PC-9 (cell line): ENCODE results near the gene UGT1A10. TPM values are rescaled to one million over a fixed set of nuclear protein-coding genes. Genes with fewer than 3 reads are reported as not detected.

Experiments used
- BruUV-seq: library from RNA; stranded (reverse); fragments of 400-500 nt; replicated peaks from 2 replicates; lab custom pipeline; 2021; lab: Mats Ljungman, UMichigan
- CTCF ChIA-PET: fragments of 300-600 bp; sonication (Branson Sonifier 250); formaldehyde crosslinking; loops from one replicate; lab custom pipeline; 2022; ENCODE audit warnings: antibody characterized with exemption; lab: Charles Lee
- POLR2A ChIA-PET: fragments of 300-600 bp; sonication (Branson Sonifier 250); formaldehyde crosslinking; loops from one replicate; lab custom pipeline; 2022; ENCODE audit warnings: antibody characterized with exemption; ENCODE audit not compliant: unreplicated experiment; lab: Charles Lee
- DNase-seq, 2 experiments: peaks; one replicate each; pipeline versions ENCODE4 v3.0.0 to v3.0.0-alpha.2; 2015 to 2022; ENCODE audit warnings: mixed read lengths in 1 of 2
- H2AFZ ChIP-seq: fragments of 200-600 bp; sonication (generic); 2 replicates; pipeline ENCODE4 v1.8.1; 2017; ENCODE audit warnings: antibody characterized with exemption
- H3F3A ChIP-seq: fragments of 200-600 bp; sonication (generic); 2 replicates; pipeline ENCODE4 v1.8.1; 2017; ENCODE audit warnings: antibody characterized with exemption, mild to moderate bottlenecking, low read depth; ENCODE audit not compliant: insufficient read depth
- H3K27ac ChIP-seq: fragments of 200-600 bp; sonication (generic); 2 replicates; pipeline ENCODE4 v1.6.1; 2016; ENCODE audit warnings: mixed run types
- H3K27me3 ChIP-seq: fragments of 200-600 bp; sonication (generic); 2 replicates; pipeline ENCODE4 v1.6.1; 2016; ENCODE audit warnings: low read depth, mixed run types; ENCODE audit not compliant: insufficient read depth
- H3K36me3 ChIP-seq: fragments of 200-600 bp; sonication (generic); 2 replicates; pipeline ENCODE4 v1.6.1; 2016; ENCODE audit warnings: low read depth, mixed run types
- H3K4me1 ChIP-seq: fragments of 200-600 bp; sonication (generic); replicated peaks from 2 replicates; pipeline ENCODE4 v1.6.1; 2016; ENCODE audit warnings: mixed run types; ENCODE audit not compliant: insufficient read depth
- H3K4me2 ChIP-seq: fragments of 200-600 bp; sonication (generic); 2 replicates; pipeline ENCODE4 v1.6.1; 2017; ENCODE audit warnings: mixed run types
- H3K4me3 ChIP-seq: fragments of 200-600 bp; sonication (generic); 2 replicates; pipeline ENCODE4 v1.6.1; 2016; ENCODE audit warnings: mixed run types
- H3K79me2 ChIP-seq: fragments of 200-600 bp; sonication (generic); 2 replicates; pipeline ENCODE4 v1.6.1; 2017; ENCODE audit warnings: low read depth, mixed run types
- H3K9me2 ChIP-seq: fragments of 200-600 bp; sonication (generic); 2 replicates; pipeline ENCODE4 v1.8.1; 2017; ENCODE audit warnings: mild to moderate bottlenecking; ENCODE audit not compliant: insufficient read depth
- H3K9me3 ChIP-seq: fragments of 200-600 bp; sonication (generic); 2 replicates; pipeline ENCODE4 v1.8.1; 2016; ENCODE audit warnings: low read depth; ENCODE audit not compliant: insufficient read depth
- H4K20me1 ChIP-seq: fragments of 200-600 bp; sonication (generic); 2 replicates; pipeline ENCODE4 v1.8.1; 2017; ENCODE audit not compliant: insufficient read depth
- CTCF ChIP-seq: fragments of 200-600 bp; sonication (generic); conservative IDR thresholded peaks from 2 replicates; pipeline ENCODE4 v1.6.1; 2017; ENCODE audit warnings: mixed run types, antibody characterized with exemption, mild to moderate bottlenecking, moderate library complexity
- EZH2 ChIP-seq: fragments of 200-600 bp; sonication (generic); IDR thresholded peaks from 2 replicates; pipeline ENCODE4 v1.8.0; 2017; ENCODE audit warnings: antibody characterized with exemption, low read depth
- intact Hi-C: fragments of 100-400 bp; cut with micrococcal nuclease; formaldehyde crosslinking; loops from one replicate; pipeline ENCODE4 v1.10.0; 2022; ENCODE audit not compliant: unreplicated experiment
- total RNA-seq: library from RNA; stranded (reverse); gene quantifications from 2 replicates; pipeline ENCODE4 v1.2.3, GENCODE V29; 2021

Gene UGT1A10
- total RNA-seq, 1 experiment from 2014 or later: not detected

- no peaks in the 10 kb centered on the region for H3K27me3 ChIP-seq
- peaks cover 24% of the 10 kb centered on the region for H3K79me2 ChIP-seq
- CTCF ChIA-PET: no interaction called here
- TF ChIP-seq EZH2 (no peak), CTCF (no peak)
- BruUV-seq: no TSS peak
- DNase-seq: no peak
- H2AFZ ChIP-seq: no peak overlapping the region
- H3K4me1 ChIP-seq: peaks cover 35% of the 10 kb centered on the region
- peaks cover 52% of the 10 kb centered on the region for H3F3A ChIP-seq
- POLR2A ChIA-PET: no interaction called here
- H3K27ac ChIP-seq: peak overlapping the region; percentile 97; the same call in 1 of the 2 replicates
- no peak overlapping the region for H3K4me2 ChIP-seq
- intact Hi-C loops: no loop called here
- H3K9me3 ChIP-seq: no peaks in the 10 kb centered on the region
- H3K36me3 ChIP-seq: peaks cover 13% of the 10 kb centered on the region
- H3K4me3 ChIP-seq: no peak overlapping the region
- no peaks in the 10 kb centered on the region for H4K20me1 ChIP-seq
- H3K9me2 ChIP-seq: no peaks in the 10 kb centered on the region
Measured at GRCh38 chr2:233688341-233688740, 52.1 kb downstream of the UGT1A10 start.

GRCh38 chr2:233689031-233689430 lies 52.8 kb downstream of the UGT1A10 start:
- peaks cover 20% of the 10 kb centered on the region for H3K36me3 ChIP-seq
- H3K9me3 ChIP-seq: no peaks in the 10 kb centered on the region
- peak overlapping the region; percentile 97 for H3K27ac ChIP-seq
- peaks cover 35% of the 10 kb centered on the region for H3K4me1 ChIP-seq
- POLR2A ChIA-PET: interaction anchor here (0.5 to 1.7 kb wide), 3 partner anchors 26 to 201 kb away, joined by 3 to 14 read pairs (median 6); no protein-coding TSS in a partner anchor
- peak overlapping the region; percentile 36; the same call in 1 of the 2 replicates for H2AFZ ChIP-seq
- DNase-seq: no peak
- H3K4me2 ChIP-seq: peak overlapping the region; percentile 96
- no peaks in the 10 kb centered on the region for H4K20me1 ChIP-seq
- no peak for TF ChIP-seq EZH2
- no peak for TF ChIP-seq CTCF
- H3K9me2 ChIP-seq: no peaks in the 10 kb centered on the region
- peaks cover 58% of the 10 kb centered on the region for H3F3A ChIP-seq
- intact Hi-C loops: no loop called here
- H3K27me3 ChIP-seq: no peaks in the 10 kb centered on the region
- peak overlapping the region; percentile 4; the same call in 1 of the 2 replicates for H3K4me3 ChIP-seq
- CTCF ChIA-PET: no interaction called here
- no TSS peak for BruUV-seq
- peaks cover 31% of the 10 kb centered on the region for H3K79me2 ChIP-seq

DNA sequence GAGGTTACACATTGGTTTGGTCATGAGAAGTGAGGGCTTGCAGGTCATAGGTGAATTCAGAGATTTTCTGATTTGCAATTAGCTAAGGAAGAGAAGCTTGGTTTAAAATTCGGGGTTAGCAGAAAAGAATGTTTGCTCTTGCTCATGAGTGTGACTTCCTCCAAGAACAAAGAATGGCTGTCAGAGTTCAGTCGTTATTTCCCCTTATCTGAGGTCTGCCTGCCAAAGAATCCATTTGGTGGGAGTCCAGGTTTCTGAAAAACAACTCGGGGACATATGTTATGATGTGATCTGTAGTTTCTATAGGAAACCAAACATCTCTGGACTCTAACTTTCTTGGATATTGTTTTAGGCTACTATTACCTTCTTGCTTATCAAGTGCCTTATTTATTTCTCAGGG lies 53.3 kb downstream of the UGT1A10 start:
- CTCF ChIA-PET: no interaction called here
- Histone ChIP-seq H2AFZ (no peak overlapping the region), H3K4me1 (peaks cover 35% of the 10 kb centered on the region), H3K9me2 (no peaks in the 10 kb centered on the region), H4K20me1 (no peaks in the 10 kb centered on the region), H3K9me3 (no peaks in the 10 kb centered on the region), H3K27me3 (no peaks in the 10 kb centered on the region), H3K4me3 (peak overlapping the region; percentile 4; the same call in 1 of the 2 replicates), H3K4me2 (peak overlapping the region; percentile 96), H3K27ac (peak overlapping the region; percentile 97), H3F3A (peaks cover 63% of the 10 kb centered on the region), H3K79me2 (peaks cover 36% of the 10 kb centered on the region), H3K36me3 (peaks cover 25% of the 10 kb centered on the region)
- no TSS peak for BruUV-seq
- TF ChIP-seq CTCF (no peak), EZH2 (no peak)
- POLR2A ChIA-PET: interaction anchor here (0.5 to 1.7 kb wide), 3 partner anchors 26 to 201 kb away, joined by 3 to 14 read pairs (median 6); no protein-coding TSS in a partner anchor
- intact Hi-C loops: no loop called here
- DNase-seq: peak; percentile 25 to 80
